IPS-NIHi7 (cell line): ENCODE data around the gene REM2.
"Not testable (repeated sequence)": the region's sequence is repeated elsewhere in the genome, so short reads cannot be mapped to it uniquely, and the experiment has no call there.

Experiments used
- DNase-seq: peaks from one replicate; pipeline ENCODE4 v3.0.0; 2012; ENCODE audit warnings: mixed read lengths; ENCODE audit errors: extremely low spot score

Gene REM2

GRCh38 chr14:22848351-22849164, 34.5 kb upstream of the REM2 start:
- DNase-seq: peak; percentile 45

- no peak for DNase-seq
These were observed 33.7 kb upstream of the REM2 start for GRCh38 chr14:22849212-22849819.

GRCh38 chr14:22850944-22851764, 31.9 kb upstream of the REM2 start:
- no peak for DNase-seq

GRCh38 chr14:22852178-22852577, 30.8 kb upstream of the REM2 start:
- DNase-seq: not testable (repeated sequence)

- DNase-seq: no peak
These were observed 30.5 kb upstream of the REM2 start for GRCh38 chr14:22852599-22852939.

GRCh38 chr14:22852940-22853767, 29.9 kb upstream of the REM2 start:
- DNase-seq: peak; percentile 83

- DNase-seq: not testable (repeated sequence)
These were observed 28.7 kb upstream of the REM2 start for GRCh38 chr14:22854296-22854695.

GRCh38 chr14:22854963-22855724, 27.9 kb upstream of the REM2 start:
- DNase-seq: no peak

- no peak for DNase-seq
These were observed 26.6 kb upstream of the REM2 start for GRCh38 chr14:22856428-22856827.

- not testable (repeated sequence) for DNase-seq
These were observed 22.6 kb upstream of the REM2 start for GRCh38 chr14:22860377-22860776.

GRCh38 chr14:22861651-22862050, 21.4 kb upstream of the REM2 start:
- DNase-seq: no peak

- DNase-seq: no peak
These were observed 18.0 kb upstream of the REM2 start for GRCh38 chr14:22864979-22865378.

GRCh38 chr14:22865424-22866405, 17.3 kb upstream of the REM2 start:
- DNase-seq: peak; percentile 82

- no peak for DNase-seq
These were observed 16.1 kb upstream of the REM2 start for GRCh38 chr14:22866874-22867273.

- no peak for DNase-seq
These were observed 12.2 kb upstream of the REM2 start for GRCh38 chr14:22870811-22871223.

- peak; percentile 93 for DNase-seq
These were observed 11.6 kb upstream of the REM2 start, which contains the start of gene LRP10 for GRCh38 chr14:22871224-22872032. LRP10 (plus strand) TSS chr14:22871740; CDS start chr14:22872304, 564 bp downstream.

- peak; percentile 82 for DNase-seq
These were observed 10.8 kb upstream of the REM2 start for GRCh38 chr14:22872033-22872832.
